ENCODE measurements around the gene BCDIN3D. TPM values are rescaled to one million over a fixed set of nuclear protein-coding genes. Genes with fewer than 3 reads are reported as not detected.
A peak's percentile ranks its signal among the peaks of the same experiment; 100 is the strongest.

Gene BCDIN3D
- total RNA-seq, 1 experiment from 2014 or later, result 4.8 TPM

DNA sequence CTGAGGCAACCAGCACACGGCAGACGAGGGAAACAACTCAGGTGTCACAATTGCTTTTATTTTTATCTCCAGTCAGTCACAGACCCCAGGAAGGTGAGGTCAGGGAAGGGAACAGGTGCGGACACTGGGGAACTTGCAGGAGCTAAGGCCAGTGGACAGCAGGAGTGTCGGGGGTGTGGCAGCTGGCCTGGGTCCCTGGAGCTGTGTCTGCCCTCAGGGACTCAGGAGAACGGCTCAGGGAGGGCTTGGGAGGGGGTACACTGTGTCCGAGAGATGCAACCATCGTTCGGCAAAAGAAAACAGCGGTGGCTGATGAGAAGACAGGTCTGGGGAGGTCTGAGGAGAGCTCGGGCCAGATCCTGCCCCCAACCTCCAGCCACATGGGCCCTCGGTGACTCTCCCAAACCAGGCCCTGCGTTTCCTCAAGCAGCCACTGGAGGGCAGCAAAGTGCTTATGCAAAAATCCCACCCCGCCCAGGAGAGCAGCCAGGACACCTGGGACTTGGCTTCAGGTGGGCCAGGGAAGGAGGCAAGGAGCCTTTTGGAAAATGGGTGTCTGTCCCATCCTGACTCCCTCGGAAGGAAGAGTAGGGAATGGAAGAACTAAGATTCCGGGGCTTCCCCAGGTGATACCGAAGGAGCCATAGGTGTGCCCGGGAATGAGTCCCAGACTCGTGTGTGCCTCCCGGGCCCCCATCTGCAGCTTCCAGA is 24.1 kb upstream of the BCDIN3D start:
- in situ Hi-C loops (cut with HindIII; ENCODE audit: low pct_unique_long_range_greater_than_20kb, low sequenced_read_pairs), result no loop called here
- Histone ChIP-seq H3K36me3 (ENCODE audit: control insufficient read depth, insufficient read depth, low read length) (no peaks in the 10 kb centered on the region), H3K27me3 (ENCODE audit: control insufficient read depth, insufficient read depth, low read length) (no peaks in the 10 kb centered on the region), H3K9me3 (ENCODE audit: control insufficient read depth, insufficient read depth, low read depth, low read length) (no peaks in the 10 kb centered on the region), H3K27ac (ENCODE audit: low read length) (peak overlapping the region; percentile 56), H3K4me3 (ENCODE audit: low read depth in 2 of 2, low read length in 2 of 2) (no peak overlapping the region), H3K4me1 (ENCODE audit: control insufficient read depth, insufficient read depth, low read length) (peaks cover 28% of the 10 kb centered on the region)
- CTCF ChIA-PET, result interaction anchor here (0.6 to 2.5 kb wide), 11 partner anchors 12 to 203 kb away, joined by 3 to 8 read pairs (median 4); no protein-coding TSS in a partner anchor
- no TSS peak for BruUV-seq (replicated peaks)
- POLR2A ChIA-PET, result interaction anchor here (0.7 kb wide), 1 partner anchor 24 kb away, joined by 3 read pairs; no protein-coding TSS in a partner anchor
- DNase-seq (ENCODE audit: low read depth, low spot score) (peak; percentile 43), ATAC-seq (peak; percentile 78)
- intact Hi-C loops (cut with micrococcal nuclease; ENCODE audit: unreplicated experiment), result loop anchor here (5.0 to 10.0 kb wide), 2 partner anchors 80 to 188 kb away; partner anchors contain the start of gene ASIC1
- no peak for TF ChIP-seq SIN3A (IDR thresholded peaks at IDR 0.05; ENCODE audit: borderline replicate concordance, insufficient read depth, low read depth, low read length)
- TF ChIP-seq POLR2AphosphoS5 (IDR thresholded peaks at IDR 0.05; ENCODE audit: low read depth, low read length), result no peak
- TF ChIP-seq REST (IDR thresholded peaks at IDR 0.05; ENCODE audit: insufficient read depth in 1 of 2, low read depth in 2 of 2, low read length in 1 of 2), result no peak
- TF ChIP-seq TCF7L2 (IDR thresholded peaks at IDR 0.05; ENCODE audit: low read depth, low read length), result no peak
- TF ChIP-seq CTCF (IDR thresholded peaks at IDR 0.05), result peak; percentile 97

GRCh38 chr12:49865782-49866135 is 22.9 kb upstream of the BCDIN3D start:
- ChIA-PET POLR2A (no interaction called here), CTCF (interaction anchor here (1.3 kb wide), 1 partner anchor 190 kb away, joined by 3 read pairs; no protein-coding TSS in a partner anchor)
- H3K4me1 ChIP-seq (ENCODE audit: control insufficient read depth, insufficient read depth, low read length), result peaks cover 28% of the 10 kb centered on the region
- H3K4me3 ChIP-seq (ENCODE audit: low read depth in 2 of 2, low read length in 2 of 2), result no peak overlapping the region
- H3K27me3 ChIP-seq (ENCODE audit: control insufficient read depth, insufficient read depth, low read length), result no peaks in the 10 kb centered on the region
- no peaks in the 10 kb centered on the region for H3K9me3 ChIP-seq (ENCODE audit: control insufficient read depth, insufficient read depth, low read depth, low read length)
- no peak for DNase-seq (ENCODE audit: low read depth, low spot score)
- in situ Hi-C loops (cut with HindIII; ENCODE audit: low pct_unique_long_range_greater_than_20kb, low sequenced_read_pairs) (no loop called here), intact Hi-C loops (cut with micrococcal nuclease; ENCODE audit: unreplicated experiment) (loop anchor here (5.0 to 10.0 kb wide), 2 partner anchors 82 to 189 kb away; partner anchors contain the start of gene ASIC1)
- no TSS peak for BruUV-seq (replicated peaks)
- H3K36me3 ChIP-seq (ENCODE audit: control insufficient read depth, insufficient read depth, low read length), result no peaks in the 10 kb centered on the region
- H3K27ac ChIP-seq (ENCODE audit: low read length), result no peak overlapping the region
- no peak for ATAC-seq
- no peak for TF ChIP-seq SIN3A (IDR thresholded peaks at IDR 0.05; ENCODE audit: borderline replicate concordance, insufficient read depth, low read depth, low read length)
- TF ChIP-seq CTCF (IDR thresholded peaks at IDR 0.05), result no peak
- no peak for TF ChIP-seq POLR2AphosphoS5 (IDR thresholded peaks at IDR 0.05; ENCODE audit: low read depth, low read length)
- no peak for TF ChIP-seq REST (IDR thresholded peaks at IDR 0.05; ENCODE audit: insufficient read depth in 1 of 2, low read depth in 2 of 2, low read length in 1 of 2)
- TF ChIP-seq TCF7L2 (IDR thresholded peaks at IDR 0.05; ENCODE audit: low read depth, low read length), result no peak

Measured in Panc1 (cell line).